ENCODE results near the gene COL1A1. TPM values are rescaled to one million over a fixed set of nuclear protein-coding genes. Genes with fewer than 3 reads are reported as not detected.

COL1A1 gene
- total RNA-seq, 1 donor from 2014 or later, result 12,796 TPM

- Mint-ChIP-seq H3K27ac (ENCODE audit: unreplicated experiment) (peak overlapping the region; percentile 18), H3K36me3 (ENCODE audit: low read depth, unreplicated experiment) (no peaks in the 10 kb centered on the region), H3K27me3 (ENCODE audit: low read depth, unreplicated experiment) (peaks cover 7% of the 10 kb centered on the region), H3K4me3 (ENCODE audit: unreplicated experiment) (no peak overlapping the region), H3K9me3 (ENCODE audit: unreplicated experiment) (peaks cover 3% of the 10 kb centered on the region), H3K4me1 (ENCODE audit: low read depth, unreplicated experiment) (peaks cover 24% of the 10 kb centered on the region)
- Histone ChIP-seq H3K4me2 (ENCODE audit: low read length) (no peak overlapping the region), H3K4me1 (ENCODE audit: insufficient read depth, low read length) (peaks cover 18% of the 10 kb centered on the region), H3K27me3 (ENCODE audit: insufficient read depth, low read length) (no peaks in the 10 kb centered on the region), H3K9ac (ENCODE audit: low read length) (peak overlapping the region; percentile 38), H3K4me3 (ENCODE audit: insufficient read depth, low read depth, low read length) (no peak overlapping the region), H3K27ac (ENCODE audit: low read depth, low read length) (no peak overlapping the region), H3K9me3 (ENCODE audit: insufficient read depth, low read depth, low read length) (no peaks in the 10 kb centered on the region), H3K36me3 (ENCODE audit: insufficient read depth, low read length) (no peaks in the 10 kb centered on the region), H4K20me1 (ENCODE audit: insufficient read depth, low read length) (no peaks in the 10 kb centered on the region), H2AFZ (ENCODE audit: low read depth, low read length) (no peak overlapping the region), H3K79me2 (ENCODE audit: insufficient read depth, low read length) (no peaks in the 10 kb centered on the region)
- FAIRE-seq, result no peak
- no peak for DNase-seq (ENCODE audit: low read depth)
- TF ChIP-seq EZH2 (IDR thresholded peaks at IDR 0.05; ENCODE audit: insufficient read depth, low read length) (no peak), CTCF (IDR thresholded peaks at IDR 0.05; ENCODE audit: insufficient read depth, low read depth, low read length) (no peak)
These were observed 31.5 kb downstream of the COL1A1 start for GRCh38 chr17:50169881-50170459.

- Histone ChIP-seq H3K4me1 (ENCODE audit: insufficient read depth, low read length) (peaks cover 18% of the 10 kb centered on the region), H3K9ac (ENCODE audit: low read length) (peak overlapping the region; percentile 38), H4K20me1 (ENCODE audit: insufficient read depth, low read length) (no peaks in the 10 kb centered on the region), H3K36me3 (ENCODE audit: insufficient read depth, low read length) (no peaks in the 10 kb centered on the region), H3K4me3 (ENCODE audit: insufficient read depth, low read depth, low read length) (no peak overlapping the region), H3K9me3 (ENCODE audit: insufficient read depth, low read depth, low read length) (no peaks in the 10 kb centered on the region), H2AFZ (ENCODE audit: low read depth, low read length) (no peak overlapping the region), H3K27ac (ENCODE audit: low read depth, low read length) (peak overlapping the region; percentile 7), H3K4me2 (ENCODE audit: low read length) (no peak overlapping the region), H3K27me3 (ENCODE audit: insufficient read depth, low read length) (no peaks in the 10 kb centered on the region), H3K79me2 (ENCODE audit: insufficient read depth, low read length) (no peaks in the 10 kb centered on the region)
- DNase-seq (ENCODE audit: low read depth) (no peak), FAIRE-seq (no peak)
- peak overlapping the region; percentile 93 for H3K27ac Mint-ChIP-seq (ENCODE audit: unreplicated experiment)
- peaks cover 21% of the 10 kb centered on the region for H3K4me1 Mint-ChIP-seq (ENCODE audit: low read depth, unreplicated experiment)
- no peak overlapping the region for H3K4me3 Mint-ChIP-seq (ENCODE audit: unreplicated experiment)
- no peaks in the 10 kb centered on the region for H3K36me3 Mint-ChIP-seq (ENCODE audit: low read depth, unreplicated experiment)
- peaks cover 3% of the 10 kb centered on the region for H3K9me3 Mint-ChIP-seq (ENCODE audit: unreplicated experiment)
- peak; percentile 81 for TF ChIP-seq CTCF (IDR thresholded peaks at IDR 0.05; ENCODE audit: insufficient read depth, low read depth, low read length)
- TF ChIP-seq EZH2 (IDR thresholded peaks at IDR 0.05; ENCODE audit: insufficient read depth, low read length), result no peak
- H3K27me3 Mint-ChIP-seq (ENCODE audit: low read depth, unreplicated experiment), result peaks cover 7% of the 10 kb centered on the region
These were observed 32.2 kb downstream of the COL1A1 start for GRCh38 chr17:50169121-50169764.

GRCh38 chr17:50168319-50168718 is 33.1 kb downstream of the COL1A1 start:
- no peak overlapping the region for H3K27ac ChIP-seq (ENCODE audit: low read depth, low read length)
- Mint-ChIP-seq H3K36me3 (ENCODE audit: low read depth, unreplicated experiment) (no peaks in the 10 kb centered on the region), H3K4me3 (ENCODE audit: unreplicated experiment) (no peak overlapping the region), H3K27me3 (ENCODE audit: low read depth, unreplicated experiment) (peaks cover 7% of the 10 kb centered on the region), H3K4me1 (ENCODE audit: low read depth, unreplicated experiment) (peaks cover 13% of the 10 kb centered on the region), H3K27ac (ENCODE audit: unreplicated experiment) (peak overlapping the region; percentile 26), H3K9me3 (ENCODE audit: unreplicated experiment) (peaks cover 3% of the 10 kb centered on the region)
- no peaks in the 10 kb centered on the region for H4K20me1 ChIP-seq (ENCODE audit: insufficient read depth, low read length)
- H3K4me1 ChIP-seq (ENCODE audit: insufficient read depth, low read length), result peaks cover 11% of the 10 kb centered on the region
- no peaks in the 10 kb centered on the region for H3K27me3 ChIP-seq (ENCODE audit: insufficient read depth, low read length)
- TF ChIP-seq CTCF (IDR thresholded peaks at IDR 0.05; ENCODE audit: insufficient read depth, low read depth, low read length), result no peak
- no peak for TF ChIP-seq EZH2 (IDR thresholded peaks at IDR 0.05; ENCODE audit: insufficient read depth, low read length)
- no peak overlapping the region for H3K4me3 ChIP-seq (ENCODE audit: insufficient read depth, low read depth, low read length)
- no peaks in the 10 kb centered on the region for H3K36me3 ChIP-seq (ENCODE audit: insufficient read depth, low read length)
- no peak overlapping the region for H3K9ac ChIP-seq (ENCODE audit: low read length)
- no peaks in the 10 kb centered on the region for H3K9me3 ChIP-seq (ENCODE audit: insufficient read depth, low read depth, low read length)
- no peak for DNase-seq (ENCODE audit: low read depth)
- no peak overlapping the region for H2AFZ ChIP-seq (ENCODE audit: low read depth, low read length)
- H3K79me2 ChIP-seq (ENCODE audit: insufficient read depth, low read length), result no peaks in the 10 kb centered on the region
- no peak overlapping the region for H3K4me2 ChIP-seq (ENCODE audit: low read length)
- no peak for FAIRE-seq
